ENCODE measurements around the gene MAPK9. TPM values are rescaled to one million over a fixed set of nuclear protein-coding genes. Genes with fewer than 3 reads are reported as not detected.

Gene MAPK9
- total and polyA plus RNA-seq, 2 experiments from 2014 or later, result 22.5 to 23.7 TPM

DNA sequence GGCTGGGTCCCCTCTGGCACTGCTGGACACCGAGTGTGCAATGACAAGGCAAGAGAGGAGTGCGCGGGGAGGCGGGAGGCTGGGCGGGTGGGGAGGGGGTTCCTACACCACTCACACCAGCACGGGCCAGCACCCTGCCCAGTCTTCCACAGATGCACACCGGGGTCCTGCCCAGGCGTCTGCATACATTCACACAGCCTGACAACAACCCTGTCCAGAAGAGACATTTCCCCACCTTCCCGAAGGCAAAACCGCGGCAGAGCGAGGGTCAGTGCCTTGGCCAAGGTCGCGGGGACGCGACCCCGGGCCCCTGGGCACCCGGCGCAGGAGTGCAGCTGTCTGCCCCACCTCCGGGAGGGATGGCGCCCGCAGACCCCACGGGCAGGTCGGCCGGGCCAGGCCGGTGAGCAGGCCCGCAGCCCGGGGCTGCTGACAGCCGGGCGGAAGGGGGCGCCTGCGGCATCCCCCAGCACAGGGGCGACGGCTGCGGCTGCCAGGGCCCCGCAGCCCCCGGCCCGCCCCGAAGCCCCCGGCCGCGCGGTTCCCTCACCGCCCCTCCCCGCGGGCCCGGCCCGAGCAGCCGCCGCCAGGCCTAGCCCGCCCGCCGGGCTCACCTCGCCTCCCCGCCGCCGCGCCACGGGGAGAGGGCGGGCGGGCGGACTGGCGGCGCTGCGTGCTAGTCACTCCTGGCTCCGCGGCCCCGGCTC is 496 bp downstream of the MAPK9 start:
- in situ Hi-C loops (cut with MboI), result loop anchor here (5.0 kb wide), 1 partner anchor 186 kb away; no protein-coding TSS in a partner anchor
- no peak for DNase-seq
- Histone ChIP-seq H3K79me2 (ENCODE audit: insufficient read depth) (peaks cover 51% of the 10 kb centered on the region), H3K36me3 (ENCODE audit: low read depth) (no peaks in the 10 kb centered on the region), H3K9me2 (ENCODE audit: insufficient read depth) (no peaks in the 10 kb centered on the region), H4K20me1 (ENCODE audit: insufficient read depth) (no peaks in the 10 kb centered on the region; the same call in 1 of the 2 replicates), H3K27me3 (replicated peaks; ENCODE audit: insufficient read depth) (no peaks in the 10 kb centered on the region), H3K4me1 (ENCODE audit: insufficient read depth) (peaks cover 9% of the 10 kb centered on the region), H3F3A (ENCODE audit: insufficient read depth) (0 out of 2 replicates have a peak, but pooled peaks cover 3% of the 10 kb centered on the region), H2AFZ (peak overlapping the region; percentile 79), H3K4me3 (peak overlapping the region; percentile 96), H3K4me2 (ENCODE audit: unreplicated experiment) (peak overlapping the region; percentile 85), H3K27ac (no peak overlapping the region), H3K9me3 (ENCODE audit: low read depth) (no peaks in the 10 kb centered on the region), H3K9ac (peak overlapping the region; percentile 81)
- 1 to 2% methylated on average over 35 to 40 of the region's 68 CpGs for WGBS, 2 experiments (ENCODE audit: low coverage in 1 of 2, low lambda C conversion rate in 2 of 2, missing lambda C conversion rate in 2 of 2)
- TF ChIP-seq EZH2 (IDR thresholded peaks at IDR 0.05; ENCODE audit: insufficient read depth, poor library complexity, severe bottlenecking), result no peak
- no peak for TF ChIP-seq EZH2phosphoT487 (IDR thresholded peaks at IDR 0.05; ENCODE audit: insufficient read depth, low read depth)

GRCh38 chr5:180290568-180291233 is 1.2 kb downstream of the MAPK9 start:
- H3F3A ChIP-seq (ENCODE audit: insufficient read depth), result 0 out of 2 replicates have a peak, but pooled peaks cover 3% of the 10 kb centered on the region
- TF ChIP-seq EZH2phosphoT487 (IDR thresholded peaks at IDR 0.05; ENCODE audit: insufficient read depth, low read depth) (no peak), EZH2 (IDR thresholded peaks at IDR 0.05; ENCODE audit: insufficient read depth, poor library complexity, severe bottlenecking) (no peak)
- DNase-seq, result no peak
- H3K9me2 ChIP-seq (ENCODE audit: insufficient read depth), result no peaks in the 10 kb centered on the region
- no peak overlapping the region for H3K27ac ChIP-seq
- 10 to 17% methylated on average over 10 to 13 of the region's 13 CpGs for WGBS, 2 experiments (ENCODE audit: low coverage in 1 of 2, low lambda C conversion rate in 2 of 2, missing lambda C conversion rate in 2 of 2)
- H3K4me1 ChIP-seq (ENCODE audit: insufficient read depth), result peaks cover 9% of the 10 kb centered on the region
- peak overlapping the region; percentile 46; the same call in 1 of the 2 replicates for H2AFZ ChIP-seq
- H3K36me3 ChIP-seq (ENCODE audit: low read depth), result no peaks in the 10 kb centered on the region
- peak overlapping the region; percentile 56 for H3K4me2 ChIP-seq (ENCODE audit: unreplicated experiment)
- H4K20me1 ChIP-seq (ENCODE audit: insufficient read depth), result no peaks in the 10 kb centered on the region; the same call in 1 of the 2 replicates
- peak overlapping the region; percentile 96 for H3K4me3 ChIP-seq
- no peaks in the 10 kb centered on the region for H3K9me3 ChIP-seq (ENCODE audit: low read depth)
- in situ Hi-C loops (cut with MboI), result loop anchor here (5.0 kb wide), 1 partner anchor 187 kb away; no protein-coding TSS in a partner anchor
- H3K27me3 ChIP-seq (replicated peaks; ENCODE audit: insufficient read depth), result no peaks in the 10 kb centered on the region
- H3K79me2 ChIP-seq (ENCODE audit: insufficient read depth), result peaks cover 55% of the 10 kb centered on the region
- H3K9ac ChIP-seq, result peak overlapping the region; percentile 81

GRCh38 chr5:180289966-180290365 is 1.9 kb downstream of the MAPK9 start:
- no peak for TF ChIP-seq EZH2 (IDR thresholded peaks at IDR 0.05; ENCODE audit: insufficient read depth, poor library complexity, severe bottlenecking)
- TF ChIP-seq EZH2phosphoT487 (IDR thresholded peaks at IDR 0.05; ENCODE audit: insufficient read depth, low read depth), result no peak
- no peak overlapping the region for H3K9ac ChIP-seq
- H2AFZ ChIP-seq, result no peak overlapping the region
- no peaks in the 10 kb centered on the region for H3K27me3 ChIP-seq (replicated peaks; ENCODE audit: insufficient read depth)
- no peaks in the 10 kb centered on the region for H3K9me3 ChIP-seq (ENCODE audit: low read depth)
- no peak for DNase-seq
- H3K4me2 ChIP-seq (ENCODE audit: unreplicated experiment), result no peak overlapping the region
- in situ Hi-C loops (cut with MboI), result loop anchor here (5.0 kb wide), 1 partner anchor 187 kb away; no protein-coding TSS in a partner anchor
- no peak overlapping the region for H3K4me3 ChIP-seq
- peaks cover 9% of the 10 kb centered on the region for H3K4me1 ChIP-seq (ENCODE audit: insufficient read depth)
- H4K20me1 ChIP-seq (ENCODE audit: insufficient read depth), result no peaks in the 10 kb centered on the region; the same call in 1 of the 2 replicates
- H3K36me3 ChIP-seq (ENCODE audit: low read depth), result no peaks in the 10 kb centered on the region
- H3K9me2 ChIP-seq (ENCODE audit: insufficient read depth), result no peaks in the 10 kb centered on the region
- WGBS, 2 experiments (ENCODE audit: low coverage in 1 of 2, low lambda C conversion rate in 2 of 2, missing lambda C conversion rate in 2 of 2), result 98% methylated on average over 5 of the region's 5 CpGs
- no peak overlapping the region for H3K27ac ChIP-seq
- H3F3A ChIP-seq (ENCODE audit: insufficient read depth), result 0 out of 2 replicates have a peak, but pooled peaks cover 3% of the 10 kb centered on the region
- peaks cover 62% of the 10 kb centered on the region for H3K79me2 ChIP-seq (ENCODE audit: insufficient read depth)

DNA sequence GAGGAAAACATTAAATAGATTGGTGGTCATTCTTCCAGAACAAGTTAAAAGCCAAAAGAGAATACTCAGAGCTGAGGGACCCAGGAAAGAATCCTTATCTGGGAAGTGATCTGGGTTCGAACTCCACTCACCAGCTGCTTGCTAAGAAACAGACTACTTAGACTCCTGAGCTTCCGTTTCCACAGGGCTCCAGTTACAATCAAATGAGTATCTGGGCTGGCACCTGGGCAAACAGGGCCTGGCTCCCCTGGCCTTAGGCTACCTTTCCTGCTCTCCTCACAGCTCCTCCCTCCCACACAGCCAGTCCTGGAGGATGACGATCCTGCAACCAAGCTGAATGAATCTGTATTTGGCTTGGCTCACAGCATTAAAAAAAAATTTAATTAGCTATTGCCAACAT is 2.5 kb downstream of the MAPK9 start:
- H3F3A ChIP-seq (ENCODE audit: insufficient read depth), result 0 out of 2 replicates have a peak, but pooled peaks cover 3% of the 10 kb centered on the region
- H3K9ac ChIP-seq, result no peak overlapping the region
- H3K79me2 ChIP-seq (ENCODE audit: insufficient read depth), result peaks cover 67% of the 10 kb centered on the region
- H3K27me3 ChIP-seq (replicated peaks; ENCODE audit: insufficient read depth), result no peaks in the 10 kb centered on the region
- DNase-seq, result peak; percentile 22
- TF ChIP-seq EZH2phosphoT487 (IDR thresholded peaks at IDR 0.05; ENCODE audit: insufficient read depth, low read depth) (no peak), EZH2 (IDR thresholded peaks at IDR 0.05; ENCODE audit: insufficient read depth, poor library complexity, severe bottlenecking) (no peak)
- no peaks in the 10 kb centered on the region; the same call in 1 of the 2 replicates for H4K20me1 ChIP-seq (ENCODE audit: insufficient read depth)
- in situ Hi-C loops (cut with MboI), result no loop called here
- H3K4me3 ChIP-seq, result no peak overlapping the region
- peaks cover 9% of the 10 kb centered on the region for H3K4me1 ChIP-seq (ENCODE audit: insufficient read depth)
- no peaks in the 10 kb centered on the region for H3K36me3 ChIP-seq (ENCODE audit: low read depth)
- WGBS, 2 experiments (ENCODE audit: low coverage in 1 of 2, low lambda C conversion rate in 2 of 2, missing lambda C conversion rate in 2 of 2), result 61 to 63% methylated on average over 3 of the region's 3 CpGs
- no peak overlapping the region for H2AFZ ChIP-seq
- H3K4me2 ChIP-seq (ENCODE audit: unreplicated experiment), result no peak overlapping the region
- H3K9me2 ChIP-seq (ENCODE audit: insufficient read depth), result no peaks in the 10 kb centered on the region
- no peaks in the 10 kb centered on the region for H3K9me3 ChIP-seq (ENCODE audit: low read depth)
- H3K27ac ChIP-seq, result no peak overlapping the region
